CD4-positive, CD25-positive, alpha-beta regulatory T cell (primary cell): ENCODE results near the gene PARP9. TPM values are rescaled to one million over a fixed set of nuclear protein-coding genes. Genes with fewer than 3 reads are reported as not detected.

ENCODE experiments used
- ATAC-seq, 2 donors: fragments of 150-1000 bp; cut with Tn5 transposase; one replicate each; pipeline ENCODE4 v1.10.0; 2021; ENCODE audit warnings: low read depth in 2 of 2, moderate number of reproducible peaks in 2 of 2, moderate library complexity in 1 of 2
- DNase-seq, 3 donors: peaks; one replicate each; pipeline versions ENCODE4 v3.0.0 to v3.0.0-alpha.2; 2012 to 2022; ENCODE audit warnings: mixed read lengths in 1 of 3
- H3K27ac ChIP-seq: one replicate; pipeline ENCODE4 v1.7.0; 2013; ENCODE audit warnings: mild to moderate bottlenecking, low read length; ENCODE audit not compliant: insufficient read depth, poor library complexity, severe bottlenecking
- H3K27me3 ChIP-seq: one replicate; pipeline ENCODE4 v1.7.0; 2013; ENCODE audit warnings: low read length; ENCODE audit not compliant: control insufficient read depth, insufficient read depth
- H3K36me3 ChIP-seq: one replicate; pipeline ENCODE4 v1.7.0; 2013; ENCODE audit warnings: mild to moderate bottlenecking, low read length, moderate library complexity; ENCODE audit not compliant: control insufficient read depth, insufficient read depth
- H3K4me1 ChIP-seq: 2 replicates; pipeline ENCODE4 v1.7.0; 2013; ENCODE audit warnings: mild to moderate bottlenecking, low read length; ENCODE audit not compliant: insufficient read depth, control insufficient read depth, poor library complexity, severe bottlenecking
- H3K4me3 ChIP-seq: one replicate; pipeline ENCODE4 v1.7.0; 2013; ENCODE audit warnings: low read depth, mild to moderate bottlenecking, low read length, moderate library complexity
- H3K9me3 ChIP-seq, 2 experiments: 1 replicate in 1 of 2; 2 replicates in 1 of 2; pipeline ENCODE4 v1.7.0; 2013; ENCODE audit warnings: low read length in 2 of 2, mild to moderate bottlenecking in 1 of 2, moderate library complexity in 1 of 2; ENCODE audit not compliant: control insufficient read depth in 2 of 2
- H3K27ac Mint-ChIP-seq, 3 donors: one replicate each; pipeline ENCODE4 v1.8.0; 2020 to 2022; ENCODE audit warnings: mild to moderate bottlenecking in 3 of 3, mixed read lengths in 3 of 3, moderate library complexity in 2 of 3
- H3K27me3 Mint-ChIP-seq: one replicate; pipeline ENCODE4 v1.8.0; 2022; ENCODE audit warnings: mild to moderate bottlenecking, mixed read lengths
- H3K36me3 Mint-ChIP-seq: one replicate; pipeline ENCODE4 v1.8.0; 2020; ENCODE audit warnings: mixed read lengths
- H3K4me1 Mint-ChIP-seq, 4 donors: one replicate each; pipeline ENCODE4 v1.8.0; 2020 to 2022; ENCODE audit warnings: mixed read lengths in 4 of 4, mild to moderate bottlenecking in 1 of 4
- H3K4me3 Mint-ChIP-seq, 4 donors: one replicate each; pipeline ENCODE4 v1.8.0; 2020 to 2022; ENCODE audit warnings: mild to moderate bottlenecking in 4 of 4, mixed read lengths in 4 of 4, moderate library complexity in 3 of 4
- H3K9me3 Mint-ChIP-seq, 7 donors: one replicate each; pipeline ENCODE4 v1.8.0; 2020 to 2022; ENCODE audit warnings: mixed read lengths in 7 of 7, mild to moderate bottlenecking in 3 of 7, moderate library complexity in 2 of 7
- polyA plus RNA-seq, 4 donors: library from polyadenylated mRNA; unstranded; fragments of 300-500 nt; fragmentation: Illumina TruSeq; gene quantifications; one replicate each; pipeline ENCODE4 v1.2.3, GENCODE V29; 2021
- total RNA-seq: library from RNA; stranded (reverse); gene quantifications from one replicate; pipeline ENCODE4 v1.2.3, GENCODE V29; 2022

PARP9 gene
- total RNA-seq (47.6 TPM), polyA plus RNA-seq (10 to 100 TPM; 24.2 to 41.9 (median 37.5) TPM)

- no peaks in the 10 kb centered on the region for H3K9me3 Mint-ChIP-seq
- H3K27ac ChIP-seq = peak within 1 kb of the TSS; percentile 81
- H3K36me3 ChIP-seq = peaks cover 36% of the 10 kb centered on the region
- peaks cover 51% of the 10 kb centered on the region for H3K4me1 ChIP-seq
- H3K36me3 Mint-ChIP-seq = peaks cover 30% of the 10 kb centered on the region
- no peaks in the 10 kb centered on the region for H3K27me3 Mint-ChIP-seq
- H3K4me3 ChIP-seq = peak within 1 kb of the TSS; percentile 97
- H3K4me1 Mint-ChIP-seq = peaks cover 38 to 82% (median 70%) of the 10 kb centered on the region in 4 donors
- no peaks in the 10 kb centered on the region for H3K27me3 ChIP-seq
- DNase-seq (peak; percentile 71 to 89 (median 77)), ATAC-seq (peak; percentile 87 to 92)
- H3K27ac Mint-ChIP-seq = peak within 1 kb of the TSS; percentile 91 to 99 (median 95)
- no peaks in the 10 kb centered on the region for H3K9me3 ChIP-seq
- peak within 1 kb of the TSS; percentile 89 to 99 (median 98) for H3K4me3 Mint-ChIP-seq
Observed at GRCh38 chr3:122564155-122564912, at the start of gene PARP9, which contains the start of gene DTX3L. PARP9 (minus strand) TSS chr3:122564300; CDS start chr3:122559620, 4,680 bp downstream. DTX3L (plus strand) TSS chr3:122564338; CDS start chr3:122564427, 89 bp downstream.

- H3K9me3 Mint-ChIP-seq = no peaks in the 10 kb centered on the region
- Histone ChIP-seq H3K27ac (no peak overlapping the region), H3K27me3 (no peaks in the 10 kb centered on the region), H3K4me3 (no peak overlapping the region), H3K9me3 (no peaks in the 10 kb centered on the region), H3K36me3 (peaks cover 48% of the 10 kb centered on the region), H3K4me1 (peaks cover 7% of the 10 kb centered on the region)
- ATAC-seq = no peak
- H3K27ac Mint-ChIP-seq = no peak overlapping the region
- peaks cover 54% of the 10 kb centered on the region for H3K36me3 Mint-ChIP-seq
- no peaks in the 10 kb centered on the region for H3K27me3 Mint-ChIP-seq
- DNase-seq = no peak
- peaks cover 6 to 21% (median 16%) of the 10 kb centered on the region in 4 donors for H3K4me1 Mint-ChIP-seq
- H3K4me3 Mint-ChIP-seq = peak overlapping the region in 1 of 4 donors; percentile 32
Observed at GRCh38 chr3:122612696-122613095, 48.6 kb upstream of the PARP9 start.

GRCh38 chr3:122609798-122610559 is 45.9 kb upstream of the PARP9 start:
- H3K9me3 Mint-ChIP-seq = no peaks in the 10 kb centered on the region
- H3K36me3 ChIP-seq = peaks cover 41% of the 10 kb centered on the region
- H3K9me3 ChIP-seq = no peaks in the 10 kb centered on the region
- no peaks in the 10 kb centered on the region for H3K27me3 ChIP-seq
- H3K27ac Mint-ChIP-seq = peak overlapping the region; percentile 77 to 96 (median 83)
- H3K4me1 Mint-ChIP-seq = peaks cover 6 to 26% (median 17%) of the 10 kb centered on the region in 4 donors
- peak overlapping the region; percentile 43 for H3K27ac ChIP-seq
- DNase-seq (peak in 2 of 3 donors; percentile 30 to 88), ATAC-seq (peak; percentile 87 to 92)
- H3K27me3 Mint-ChIP-seq = no peaks in the 10 kb centered on the region
- peak overlapping the region in 2 of 4 donors; percentile 2 to 7 for H3K4me3 Mint-ChIP-seq
- H3K4me3 ChIP-seq = no peak overlapping the region
- H3K4me1 ChIP-seq = peaks cover 7% of the 10 kb centered on the region
- H3K36me3 Mint-ChIP-seq = peaks cover 57% of the 10 kb centered on the region

- Histone ChIP-seq H3K27ac (no peak overlapping the region), H3K4me1 (peaks cover 7% of the 10 kb centered on the region), H3K36me3 (peaks cover 36% of the 10 kb centered on the region), H3K27me3 (no peaks in the 10 kb centered on the region), H3K4me3 (no peak overlapping the region), H3K9me3 (no peaks in the 10 kb centered on the region)
- no peak overlapping the region for H3K4me3 Mint-ChIP-seq
- DNase-seq (no peak), ATAC-seq (no peak)
- no peaks in the 10 kb centered on the region for H3K27me3 Mint-ChIP-seq
- peak overlapping the region in 2 of 3 donors; percentile 75 to 83 for H3K27ac Mint-ChIP-seq
- no peaks in the 10 kb centered on the region for H3K9me3 Mint-ChIP-seq
- H3K36me3 Mint-ChIP-seq = peaks cover 60% of the 10 kb centered on the region
- H3K4me1 Mint-ChIP-seq = peaks cover 6 to 27% (median 17%) of the 10 kb centered on the region in 4 donors
Observed at GRCh38 chr3:122608916-122609315, 44.8 kb upstream of the PARP9 start.

DNA sequence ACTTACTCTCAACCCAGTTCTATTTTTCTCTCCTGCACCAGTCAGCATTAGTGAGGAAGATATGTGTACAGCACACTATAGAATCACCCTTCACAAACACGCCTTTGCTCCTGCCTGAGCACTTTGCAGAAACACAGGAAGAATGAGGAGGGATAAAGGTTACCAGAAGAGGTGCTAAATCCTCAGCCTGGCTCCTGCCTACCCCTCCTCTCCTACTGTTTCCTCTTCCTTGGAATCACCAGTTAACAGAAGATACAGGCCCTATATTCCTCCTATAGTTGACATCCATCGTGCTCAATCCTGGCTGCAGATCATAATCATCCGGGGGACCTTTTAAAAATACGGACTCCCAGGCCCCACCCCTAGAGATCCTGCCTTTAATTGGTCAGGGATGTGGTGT is 42.2 kb upstream of the PARP9 start:
- Histone ChIP-seq H3K27me3 (no peaks in the 10 kb centered on the region), H3K4me1 (peaks cover 7% of the 10 kb centered on the region), H3K4me3 (no peak overlapping the region), H3K36me3 (peaks cover 26% of the 10 kb centered on the region), H3K9me3 (no peaks in the 10 kb centered on the region), H3K27ac (no peak overlapping the region)
- DNase-seq (no peak), ATAC-seq (no peak)
- Mint-ChIP-seq H3K27ac (peak overlapping the region in 2 of 3 donors; percentile 1 to 66), H3K9me3 (no peaks in the 10 kb centered on the region), H3K4me1 (peaks cover 13 to 34% (median 23%) of the 10 kb centered on the region in 4 donors), H3K4me3 (no peak overlapping the region), H3K36me3 (peaks cover 59% of the 10 kb centered on the region), H3K27me3 (no peaks in the 10 kb centered on the region)

- Histone ChIP-seq H3K4me3 (no peak overlapping the region), H3K27me3 (no peaks in the 10 kb centered on the region), H3K36me3 (peaks cover 14% of the 10 kb centered on the region), H3K27ac (no peak overlapping the region), H3K4me1 (no peaks in the 10 kb centered on the region), H3K9me3 (no peaks in the 10 kb centered on the region)
- no peak for ATAC-seq
- Mint-ChIP-seq H3K4me1 (peaks cover 5 to 27% (median 19%) of the 10 kb centered on the region in 4 donors), H3K9me3 (peaks cover 0 to 1% (median 0%) of the 10 kb centered on the region in 7 donors), H3K4me3 (no peak overlapping the region), H3K27ac (no peak overlapping the region), H3K27me3 (no peaks in the 10 kb centered on the region), H3K36me3 (peaks cover 41% of the 10 kb centered on the region)
- DNase-seq = no peak
Observed at GRCh38 chr3:122603056-122603455, 39.0 kb upstream of the PARP9 start.

- Mint-ChIP-seq H3K4me3 (no peak overlapping the region), H3K4me1 (peaks cover 5 to 27% (median 18%) of the 10 kb centered on the region in 4 donors), H3K36me3 (peaks cover 33% of the 10 kb centered on the region), H3K27me3 (no peaks in the 10 kb centered on the region), H3K27ac (no peak overlapping the region), H3K9me3 (peaks cover 0 to 1% (median 0%) of the 10 kb centered on the region in 7 donors)
- Histone ChIP-seq H3K27ac (no peak overlapping the region), H3K4me1 (no peaks in the 10 kb centered on the region), H3K36me3 (peaks cover 11% of the 10 kb centered on the region), H3K27me3 (no peaks in the 10 kb centered on the region), H3K9me3 (no peaks in the 10 kb centered on the region), H3K4me3 (no peak overlapping the region)
- no peak for ATAC-seq
- no peak for DNase-seq
Observed at GRCh38 chr3:122602011-122602710, 38.1 kb upstream of the PARP9 start.
